ENCODE data around the gene PAFAH1B1. TPM values are rescaled to one million over a fixed set of nuclear protein-coding genes. Genes with fewer than 3 reads are reported as not detected.

Gene PAFAH1B1
- total RNA-seq, 1 donor from 2014 or later, result 104 TPM

DNA sequence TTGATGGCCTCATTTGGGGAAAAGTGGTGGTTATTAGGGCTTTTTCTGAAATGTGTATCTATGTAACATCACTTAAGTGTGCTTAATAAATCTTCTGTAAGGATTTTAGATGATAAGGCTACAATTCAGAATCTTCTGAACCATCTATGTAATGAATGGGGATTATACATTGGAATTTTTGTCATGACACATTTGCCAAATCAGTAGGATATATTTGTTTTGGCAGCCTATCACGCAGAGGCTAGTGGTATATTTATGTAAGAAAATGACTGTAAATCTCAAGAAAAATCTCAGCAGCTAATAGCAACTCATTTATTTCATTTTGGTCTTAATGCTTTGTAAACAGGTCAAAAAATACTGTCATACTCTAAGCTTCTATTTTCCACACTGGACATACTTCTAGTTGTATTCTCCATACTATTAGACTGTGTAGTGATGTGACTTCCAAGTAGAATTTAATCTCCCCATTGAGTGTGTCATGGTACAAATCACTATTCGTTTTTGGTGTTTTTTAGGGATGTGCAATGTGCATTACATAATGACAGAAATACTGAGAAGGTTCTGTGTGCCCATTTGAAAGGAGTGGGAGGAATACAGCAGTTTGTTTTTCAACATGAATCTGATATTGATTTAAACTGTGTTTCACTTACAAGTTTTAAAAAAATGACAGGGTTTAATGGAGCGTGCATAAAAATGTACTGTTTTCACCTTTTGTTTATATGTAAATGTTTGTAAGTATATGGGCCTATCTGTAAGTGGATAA is 88.9 kb downstream of the PAFAH1B1 start:
- intact Hi-C loops (cut with DNase I), result no loop called here
- no peak for ATAC-seq (ENCODE audit: poor library complexity)

DNA sequence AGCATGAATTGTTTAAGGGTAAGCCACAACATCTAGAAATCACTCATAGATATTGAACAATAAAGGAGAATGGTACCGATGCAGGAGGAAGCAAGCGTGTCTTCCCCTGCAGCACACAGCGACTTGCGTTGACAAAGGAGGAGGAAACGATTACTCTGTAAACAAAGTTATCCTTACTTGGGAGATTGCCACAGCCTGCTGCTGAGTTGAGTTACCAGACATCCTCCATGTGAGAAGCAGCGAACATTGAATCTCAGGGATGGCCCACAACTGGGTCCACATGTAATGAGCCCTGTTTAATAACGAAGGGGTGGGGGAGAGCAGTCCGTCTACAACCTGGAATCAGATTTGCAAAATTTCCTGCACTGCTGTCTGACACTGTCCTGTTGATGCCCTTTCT is 90.5 kb downstream of the PAFAH1B1 start:
- DNase-seq (no peak), ATAC-seq (ENCODE audit: poor library complexity) (no peak)
- intact Hi-C loops (cut with DNase I), result no loop called here

More for the DNA sequence above, 88.9 kb downstream of the PAFAH1B1 start:
- no peak for DNase-seq

GRCh38 chr17:2684549-2684948 is 91.1 kb downstream of the PAFAH1B1 start:
- ATAC-seq (ENCODE audit: poor library complexity), result no peak

DNA sequence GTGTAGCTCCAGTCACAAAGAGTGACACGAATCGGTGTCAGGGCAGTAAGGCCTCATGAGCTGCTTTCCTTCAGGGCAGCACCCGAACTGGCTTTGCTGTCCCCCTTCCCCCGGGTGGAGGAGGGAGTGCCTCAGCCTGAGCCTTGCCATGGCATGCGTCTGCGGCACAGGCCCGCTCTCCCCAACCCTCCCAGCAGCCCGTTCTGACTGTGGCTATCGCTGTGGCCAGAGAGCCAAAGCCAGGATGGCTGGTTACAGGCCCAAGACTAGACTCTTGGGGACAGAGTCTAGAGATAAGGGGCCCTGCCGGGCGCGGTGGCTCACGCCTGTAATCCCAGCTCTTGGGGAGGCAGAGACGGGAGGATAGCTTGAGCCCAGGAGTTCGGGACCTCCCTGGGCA is 92.2 kb downstream of the PAFAH1B1 start:
- intact Hi-C loops (cut with DNase I), result no loop called here
- ATAC-seq (ENCODE audit: poor library complexity) (no peak), DNase-seq (peak; percentile 47)

More at GRCh38 chr17:2684549-2684948, 91.1 kb downstream of the PAFAH1B1 start:
- DNase-seq, result no peak
- intact Hi-C loops (cut with DNase I), result no loop called here

- intact Hi-C loops (cut with DNase I), result no loop called here
These were observed 93.6 kb downstream of the PAFAH1B1 start for GRCh38 chr17:2687074-2687418.

GRCh38 chr17:2688351-2689342 is 95.2 kb downstream of the PAFAH1B1 start:
- DNase-seq (peak; percentile 48), ATAC-seq (ENCODE audit: poor library complexity) (peak; percentile 34)
- intact Hi-C loops (cut with DNase I), result no loop called here

More at GRCh38 chr17:2687074-2687418, 93.6 kb downstream of the PAFAH1B1 start:
- ATAC-seq (ENCODE audit: poor library complexity), result no peak
- DNase-seq, result no peak

- DNase-seq, result peak; percentile 40
- ATAC-seq (ENCODE audit: poor library complexity), result peak; percentile 2
- intact Hi-C loops (cut with DNase I), result no loop called here
These were observed 96.1 kb downstream of the PAFAH1B1 start for GRCh38 chr17:2689411-2690164.

DNA sequence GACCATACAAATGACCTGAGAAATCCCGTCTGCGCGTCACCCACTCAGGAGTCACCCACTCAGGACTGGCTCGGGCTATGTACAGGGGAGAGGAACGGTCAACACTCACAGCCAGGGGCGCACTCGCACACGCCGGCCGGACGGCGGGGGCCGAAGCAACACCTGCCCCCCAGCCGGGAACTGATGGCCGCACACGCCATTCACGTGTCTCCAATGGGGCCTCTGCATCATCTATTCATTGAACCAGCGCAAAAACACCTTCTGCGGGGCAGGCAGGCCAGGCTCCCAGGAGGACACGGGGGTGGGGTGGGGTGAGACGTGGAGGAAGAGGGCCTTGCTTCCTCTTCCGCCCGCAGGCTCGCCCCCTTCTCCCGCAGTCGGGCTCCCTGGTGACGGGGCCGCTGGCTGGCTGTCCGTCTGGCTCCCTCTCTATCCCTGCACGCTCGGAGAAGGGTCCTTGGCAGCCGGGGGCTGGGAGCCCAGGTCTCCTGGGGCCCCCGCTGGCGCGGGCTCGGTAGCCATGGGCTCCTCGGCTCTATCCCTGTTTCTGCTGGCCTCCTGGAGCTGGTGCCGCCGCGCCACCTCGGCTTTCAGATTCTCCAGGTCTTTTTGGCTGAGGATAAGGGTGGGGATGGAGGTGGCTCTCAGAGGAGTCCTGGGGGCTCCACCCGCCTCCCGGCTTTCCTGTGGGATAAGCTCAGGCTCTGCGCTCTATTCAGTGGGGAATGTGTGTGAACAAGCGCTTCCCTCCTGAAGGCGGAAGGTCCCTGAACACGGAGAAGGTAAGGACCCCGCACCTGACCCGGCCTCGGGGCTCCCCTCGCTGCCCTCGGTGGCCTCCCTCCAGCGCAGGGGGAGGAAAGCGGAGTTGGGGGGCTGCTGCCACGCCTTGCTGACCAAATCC is 97.0 kb downstream of the PAFAH1B1 start:
- intact Hi-C loops (cut with DNase I), result no loop called here
- no peak for ATAC-seq (ENCODE audit: poor library complexity)
- peak; percentile 33 for DNase-seq

GRCh38 chr17:2691069-2691871 is 97.8 kb downstream of the PAFAH1B1 start:
- DNase-seq (no peak), ATAC-seq (ENCODE audit: poor library complexity) (no peak)
- intact Hi-C loops (cut with DNase I), result no loop called here

GRCh38 chr17:2691965-2692780 is 98.7 kb downstream of the PAFAH1B1 start:
- ATAC-seq (ENCODE audit: poor library complexity) (no peak), DNase-seq (peak; percentile 43)
- intact Hi-C loops (cut with DNase I), result no loop called here

DNA sequence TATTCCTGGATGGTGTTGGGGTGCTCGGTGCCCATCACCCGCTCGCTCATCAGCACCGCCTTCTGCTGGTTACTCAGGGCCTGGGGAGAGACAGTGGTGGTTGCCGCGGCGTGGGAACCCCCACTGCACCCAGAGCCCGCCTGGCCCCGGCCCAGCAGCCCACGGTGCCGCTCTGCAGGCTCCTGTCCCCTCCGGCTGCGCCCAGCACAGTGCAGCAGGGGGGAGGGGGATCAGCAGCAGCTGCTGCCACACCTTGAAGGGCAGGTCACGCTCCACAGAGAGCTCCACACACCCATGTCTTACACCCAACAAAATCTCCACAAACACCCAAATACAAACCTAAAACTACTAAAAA is 99.3 kb downstream of the PAFAH1B1 start:
- DNase-seq, result no peak
- no peak for ATAC-seq (ENCODE audit: poor library complexity)
- intact Hi-C loops (cut with DNase I), result no loop called here

DNA sequence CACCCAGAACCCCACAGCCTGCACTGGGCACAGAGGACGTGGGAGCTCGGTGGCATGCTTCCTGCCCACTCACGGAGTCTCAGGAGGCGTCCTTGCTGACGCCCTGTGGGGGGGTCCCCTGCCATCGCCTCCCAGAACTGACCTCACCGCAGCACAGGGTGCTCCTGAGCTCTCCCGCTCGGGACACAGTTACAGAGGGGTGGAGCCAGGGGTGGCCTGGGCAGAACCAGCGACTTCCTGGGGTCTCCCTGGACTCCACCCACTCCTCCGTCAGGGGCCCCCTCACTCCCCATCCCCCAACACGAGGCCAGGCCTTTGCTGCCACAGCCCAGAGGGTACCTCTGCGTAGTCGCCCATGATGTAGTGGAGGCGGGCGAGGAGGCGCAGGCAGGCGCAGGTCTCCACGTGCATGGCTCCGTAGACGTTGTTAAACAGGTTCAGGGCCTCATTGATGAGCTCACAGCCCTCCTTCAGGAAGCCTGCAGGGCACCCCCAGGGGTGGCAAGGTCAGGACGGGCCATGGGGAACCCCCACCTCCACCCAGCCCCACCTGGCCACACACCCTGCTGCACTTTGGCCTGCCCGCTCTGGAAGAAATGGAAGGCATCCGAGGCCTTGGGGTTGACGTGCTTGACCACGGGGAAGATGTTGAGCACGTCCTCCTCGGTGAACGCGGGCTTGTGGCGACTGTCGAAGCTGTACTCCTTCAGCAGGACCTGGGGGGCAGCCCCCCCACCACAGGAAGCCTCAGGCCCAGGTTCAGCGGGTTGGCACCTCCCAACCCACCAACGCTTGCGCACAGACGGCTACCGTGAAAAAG is 100.3 kb downstream of the PAFAH1B1 start:
- ATAC-seq (ENCODE audit: poor library complexity) (no peak), DNase-seq (no peak)
- intact Hi-C loops (cut with DNase I), result no loop called here

DNA sequence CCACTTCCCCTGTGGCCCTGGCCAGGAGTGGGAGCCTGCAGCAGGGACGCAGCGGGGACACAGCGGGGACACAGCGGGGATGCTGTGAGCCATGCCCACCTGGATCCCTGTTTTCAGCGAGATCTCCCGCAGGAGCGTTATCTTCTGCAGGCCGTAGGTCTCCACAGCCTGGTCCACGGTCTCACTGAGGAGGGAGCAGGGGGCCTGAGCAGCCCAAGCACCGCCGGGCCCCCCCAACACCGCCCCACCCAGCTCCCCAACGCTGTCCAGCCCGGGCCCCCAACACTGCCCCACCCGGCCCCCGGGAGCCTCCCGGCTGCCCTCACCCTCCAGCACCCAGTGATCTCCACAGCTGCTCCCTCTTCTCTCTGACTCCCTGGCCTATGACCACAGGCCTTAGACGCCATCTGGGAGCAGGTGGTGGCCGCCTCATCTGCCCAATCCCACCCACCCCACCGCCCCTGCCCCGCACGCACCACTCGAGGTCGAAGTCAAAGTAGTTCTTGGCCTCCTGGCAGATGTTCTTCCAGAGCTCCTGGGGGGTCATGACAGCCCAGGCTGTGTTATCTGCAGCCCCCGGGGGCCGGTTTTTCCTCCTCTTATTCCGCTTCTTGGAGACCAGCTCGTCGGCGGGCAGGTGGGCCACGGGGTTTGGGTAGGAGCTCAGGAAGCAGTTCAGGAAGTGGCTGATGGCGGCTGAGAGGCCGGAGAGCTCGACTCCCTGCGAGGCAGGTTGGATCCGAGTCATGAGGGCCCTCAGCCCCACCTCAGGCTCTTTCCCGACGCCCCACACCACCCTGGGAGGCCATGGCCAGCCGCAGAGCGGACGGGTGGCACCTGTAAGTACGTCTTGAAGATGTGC is 101.2 kb downstream of the PAFAH1B1 start:
- intact Hi-C loops (cut with DNase I), result no loop called here
- DNase-seq (peak; percentile 42), ATAC-seq (ENCODE audit: poor library complexity) (no peak)

- DNase-seq, result peak; percentile 29
- ATAC-seq (ENCODE audit: poor library complexity), result no peak
- intact Hi-C loops (cut with DNase I), result no loop called here
These were observed 101.9 kb downstream of the PAFAH1B1 start for GRCh38 chr17:2695243-2695960.

All from Right ventricle myocardium superior (tissue), 1 donor.